PC-3 (cell line): ENCODE measurements around the gene STRADA.

Source experiments
- CTCF ChIP-seq: fragments of 300-600 bp; sonication (generic); conservative IDR thresholded peaks from 2 replicates; pipeline ENCODE4 v1.5.1; 2017; ENCODE audit warnings: antibody characterized with exemption, low read depth, mild to moderate bottlenecking, low read length
- EZH2 ChIP-seq: fragments of 300-600 bp; sonication (generic); IDR thresholded peaks from one replicate; pipeline ENCODE4 v1.6.1; 2017; ENCODE audit warnings: antibody characterized with exemption, mild to moderate bottlenecking, low read length; ENCODE audit not compliant: unreplicated experiment

- TF ChIP-seq CTCF = no peak
- no peak for TF ChIP-seq EZH2
Observed at GRCh38 chr17:63764716-63765115, 23.1 kb upstream of the STRADA start.
